ENCODE data around the gene MBOAT7. TPM values are rescaled to one million over a fixed set of nuclear protein-coding genes. Genes with fewer than 3 reads are reported as not detected.

The MBOAT7 gene
- polyA plus RNA-seq, 1 donor (not counting 4 experiments of a cell fraction or from before 2014, with no cell fraction given), result 41.3 TPM

GRCh38 chr19:54209058-54209810 lies 19.9 kb upstream of the MBOAT7 start:
- H3K9me3 ChIP-seq (ENCODE audit: control insufficient read depth, low read depth, low read length), result no peaks in the 10 kb centered on the region
- no peak overlapping the region for H3K4me3 ChIP-seq (ENCODE audit: control insufficient read depth in 2 of 3, extremely low read depth in 1 of 3, insufficient read depth in 2 of 3, low read depth in 1 of 3, low read length in 3 of 3)
- H3K27ac ChIP-seq (ENCODE audit: control insufficient read depth, insufficient read depth, low read length), result peak overlapping the region; percentile 44
- peaks cover 40% of the 10 kb centered on the region for H4K20me1 ChIP-seq (ENCODE audit: control insufficient read depth, extremely low read depth, insufficient read depth, low read length)
- H3K9ac ChIP-seq (ENCODE audit: control insufficient read depth, extremely low read depth, insufficient read depth, low read length), result peak overlapping the region; percentile 5
- TF ChIP-seq CTCF (optimal IDR thresholded peaks at IDR 0.05 in 1 of 3, IDR thresholded peaks at IDR 0.05 in 1 of 3, conservative IDR thresholded peaks at IDR 0.05 in 1 of 3; ENCODE audit: extremely low read depth in 1 of 3, insufficient read depth in 2 of 3, low read length in 3 of 3) (no peak), EZH2 (IDR thresholded peaks at IDR 0.05; ENCODE audit: low read length) (no peak)
- H3K36me3 ChIP-seq (ENCODE audit: control insufficient read depth in 2 of 2, extremely low read depth in 1 of 2, insufficient read depth in 2 of 2, low read length in 2 of 2), result peaks cover 33 to 34% of the 10 kb centered on the region in 2 experiments
- DNase-seq (ENCODE audit: low read depth, low spot score) (no peak), FAIRE-seq (no peak)
- H3K79me2 ChIP-seq (ENCODE audit: control insufficient read depth, insufficient read depth, low read length), result peaks cover 27% of the 10 kb centered on the region
- dilution Hi-C loops (cut with MboI; ENCODE audit: extremely low pct_ligation_motif_present, low sequenced_read_pairs), result no loop called here
- H3K27me3 ChIP-seq (ENCODE audit: control insufficient read depth, extremely low read depth, insufficient read depth, low read length), result no peaks in the 10 kb centered on the region
- H3K9me1 ChIP-seq (ENCODE audit: control insufficient read depth, extremely low read depth, insufficient read depth, low read length), result peaks cover 2% of the 10 kb centered on the region
- no peaks in the 10 kb centered on the region for H3K4me1 ChIP-seq (ENCODE audit: control insufficient read depth, extremely low read depth, insufficient read depth, low read length)
- H2AFZ ChIP-seq (ENCODE audit: control insufficient read depth, low read length), result no peak overlapping the region
- H3K4me2 ChIP-seq (ENCODE audit: control insufficient read depth, extremely low read depth, insufficient read depth, low read depth, low read length), result no peak overlapping the region

- no peak overlapping the region for H3K4me3 ChIP-seq (ENCODE audit: control insufficient read depth in 2 of 3, extremely low read depth in 1 of 3, insufficient read depth in 2 of 3, low read depth in 1 of 3, low read length in 3 of 3)
These were observed 19.3 kb upstream of the MBOAT7 start for GRCh38 chr19:54208784-54209057.

More at GRCh38 chr19:54208784-54209057, 19.3 kb upstream of the MBOAT7 start:
- H3K4me1 ChIP-seq (ENCODE audit: control insufficient read depth, extremely low read depth, insufficient read depth, low read length), result peaks cover under 1% of the 10 kb centered on the region
- peaks cover 33 to 38% of the 10 kb centered on the region in 2 experiments for H3K36me3 ChIP-seq (ENCODE audit: control insufficient read depth in 2 of 2, extremely low read depth in 1 of 2, insufficient read depth in 2 of 2, low read length in 2 of 2)
- no peak overlapping the region for H3K9ac ChIP-seq (ENCODE audit: control insufficient read depth, extremely low read depth, insufficient read depth, low read length)
- DNase-seq (ENCODE audit: low read depth, low spot score) (no peak), FAIRE-seq (no peak)
- no peaks in the 10 kb centered on the region for H3K27me3 ChIP-seq (ENCODE audit: control insufficient read depth, extremely low read depth, insufficient read depth, low read length)
- no peak overlapping the region for H3K4me2 ChIP-seq (ENCODE audit: control insufficient read depth, extremely low read depth, insufficient read depth, low read depth, low read length)
- no peak overlapping the region for H2AFZ ChIP-seq (ENCODE audit: control insufficient read depth, low read length)
- TF ChIP-seq CTCF (optimal IDR thresholded peaks at IDR 0.05 in 1 of 3, IDR thresholded peaks at IDR 0.05 in 1 of 3, conservative IDR thresholded peaks at IDR 0.05 in 1 of 3; ENCODE audit: extremely low read depth in 1 of 3, insufficient read depth in 2 of 3, low read length in 3 of 3) (no peak), EZH2 (IDR thresholded peaks at IDR 0.05; ENCODE audit: low read length) (no peak)
- H3K79me2 ChIP-seq (ENCODE audit: control insufficient read depth, insufficient read depth, low read length), result peaks cover 32% of the 10 kb centered on the region
- H3K27ac ChIP-seq (ENCODE audit: control insufficient read depth, insufficient read depth, low read length), result no peak overlapping the region
- dilution Hi-C loops (cut with MboI; ENCODE audit: extremely low pct_ligation_motif_present, low sequenced_read_pairs), result no loop called here
- no peaks in the 10 kb centered on the region for H3K9me3 ChIP-seq (ENCODE audit: control insufficient read depth, low read depth, low read length)
- peaks cover 45% of the 10 kb centered on the region for H4K20me1 ChIP-seq (ENCODE audit: control insufficient read depth, extremely low read depth, insufficient read depth, low read length)
- peaks cover 2% of the 10 kb centered on the region for H3K9me1 ChIP-seq (ENCODE audit: control insufficient read depth, extremely low read depth, insufficient read depth, low read length)

Measured in keratinocyte (primary cell).